Measurements from ENCODE around the gene TRMT61A. TPM values are rescaled to one million over a fixed set of nuclear protein-coding genes. Genes with fewer than 3 reads are reported as not detected.

Gene TRMT61A
- polyA plus RNA-seq, 3 donors = 2.7 to 7.1 (median 3.4) TPM

DNA sequence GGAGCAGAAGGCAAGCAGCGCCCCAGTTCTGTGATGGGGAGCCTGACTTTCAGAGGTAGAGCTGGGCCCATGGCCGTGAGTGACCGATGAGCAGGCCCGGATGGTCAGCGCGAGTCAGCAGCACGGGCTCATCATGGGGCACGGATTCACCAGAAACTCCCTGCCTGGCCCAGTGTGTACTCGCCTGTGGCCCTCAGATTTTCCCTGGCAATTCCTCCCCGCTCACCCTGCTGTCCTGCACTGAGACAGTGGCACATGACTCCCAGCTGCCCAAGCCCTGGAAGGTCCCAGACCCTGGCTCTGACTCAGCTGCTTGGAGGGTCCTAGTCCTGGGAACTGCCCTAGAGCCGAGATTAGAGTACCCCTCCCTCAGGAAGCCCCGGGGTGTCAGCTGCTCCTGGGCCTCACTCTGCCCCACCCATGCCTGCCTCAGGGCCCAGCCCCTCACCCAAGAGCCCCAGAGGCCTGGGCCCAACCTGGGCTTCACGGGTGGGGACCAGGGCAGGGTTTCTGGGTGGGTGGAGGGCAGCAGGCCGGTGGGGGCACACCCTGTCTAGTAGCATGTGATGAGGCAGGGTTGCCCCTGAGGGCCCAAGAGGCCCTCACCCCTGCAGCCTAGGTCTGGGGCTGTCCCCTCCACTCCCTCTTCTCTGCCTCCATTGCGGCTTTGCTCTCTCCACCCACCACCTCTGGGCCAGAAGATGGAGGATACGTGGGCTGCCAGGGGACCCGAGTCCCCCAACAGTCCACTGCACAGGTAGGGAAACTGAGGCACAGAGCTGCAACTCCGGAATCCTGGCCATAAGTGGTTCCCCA is 8.4 kb downstream of the TRMT61A start:
- Histone ChIP-seq H3K9ac (ENCODE audit: insufficient read depth, low read length, poor library complexity, severe bottlenecking) (no peak overlapping the region), H3K27me3 (ENCODE audit: control insufficient read depth in 2 of 2, insufficient read depth in 2 of 2, low read length in 2 of 2) (peaks cover 0 to 5% of the 10 kb centered on the region in 2 donors), H3K4me2 (replicated peaks; ENCODE audit: extremely low read depth, low read length, poor library complexity, severe bottlenecking) (no peak overlapping the region), H3K79me2 (ENCODE audit: insufficient read depth, low read length) (no peaks in the 10 kb centered on the region), H3K4me3 (replicated peaks in 1 of 3; ENCODE audit: low read depth in 2 of 3, low read length in 3 of 3) (no peak overlapping the region), H4K20me1 (ENCODE audit: insufficient read depth, low read length) (peaks cover 10% of the 10 kb centered on the region), H3K9me3 (replicated peaks in 1 of 2; ENCODE audit: control insufficient read depth in 1 of 2, insufficient read depth in 1 of 2, low read length in 2 of 2) (no peaks in the 10 kb centered on the region), H2AFZ (ENCODE audit: insufficient read depth, low read depth, low read length, poor library complexity, severe bottlenecking) (no peak overlapping the region), H3K4me1 (ENCODE audit: control insufficient read depth in 1 of 2, insufficient read depth in 2 of 2, low read length in 2 of 2) (no peaks in the 10 kb centered on the region), H3K27ac (ENCODE audit: low read depth in 1 of 2, low read length in 2 of 2) (no peak overlapping the region), H3K36me3 (replicated peaks in 1 of 2; ENCODE audit: control insufficient read depth in 1 of 2, insufficient read depth in 2 of 2, low read length in 2 of 2) (peaks cover 8 to 24% of the 10 kb centered on the region in 2 donors)
- H3K27me3 Mint-ChIP-seq (ENCODE audit: low read depth in 3 of 3) = peaks cover 3 to 40% (median 9%) of the 10 kb centered on the region in 3 donors
- H3K27ac Mint-ChIP-seq = no peak overlapping the region
- 92% methylated on average over 14 of the region's 18 CpGs for WGBS (ENCODE audit: insufficient coverage)
- no peak overlapping the region for H3K4me3 Mint-ChIP-seq
- H3K36me3 Mint-ChIP-seq = peaks cover 5 to 10% of the 10 kb centered on the region in 2 donors
- intact Hi-C loops (cut with micrococcal nuclease) = no loop called here
- TF ChIP-seq, protein P1, sequence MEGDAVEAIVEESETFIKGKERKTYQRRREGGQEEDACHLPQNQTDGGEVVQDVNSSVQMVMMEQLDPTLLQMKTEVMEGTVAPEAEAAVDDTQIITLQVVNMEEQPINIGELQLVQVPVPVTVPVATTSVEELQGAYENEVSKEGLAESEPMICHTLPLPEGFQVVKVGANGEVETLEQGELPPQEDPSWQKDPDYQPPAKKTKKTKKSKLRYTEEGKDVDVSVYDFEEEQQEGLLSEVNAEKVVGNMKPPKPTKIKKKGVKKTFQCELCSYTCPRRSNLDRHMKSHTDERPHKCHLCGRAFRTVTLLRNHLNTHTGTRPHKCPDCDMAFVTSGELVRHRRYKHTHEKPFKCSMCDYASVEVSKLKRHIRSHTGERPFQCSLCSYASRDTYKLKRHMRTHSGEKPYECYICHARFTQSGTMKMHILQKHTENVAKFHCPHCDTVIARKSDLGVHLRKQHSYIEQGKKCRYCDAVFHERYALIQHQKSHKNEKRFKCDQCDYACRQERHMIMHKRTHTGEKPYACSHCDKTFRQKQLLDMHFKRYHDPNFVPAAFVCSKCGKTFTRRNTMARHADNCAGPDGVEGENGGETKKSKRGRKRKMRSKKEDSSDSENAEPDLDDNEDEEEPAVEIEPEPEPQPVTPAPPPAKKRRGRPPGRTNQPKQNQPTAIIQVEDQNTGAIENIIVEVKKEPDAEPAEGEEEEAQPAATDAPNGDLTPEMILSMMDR (IDR thresholded peaks at IDR 0.05) = no peak
- no peaks in the 10 kb centered on the region for H3K9me3 Mint-ChIP-seq
- no peak for DNase-seq
- H3K4me1 Mint-ChIP-seq = no peaks in the 10 kb centered on the region

DNA sequence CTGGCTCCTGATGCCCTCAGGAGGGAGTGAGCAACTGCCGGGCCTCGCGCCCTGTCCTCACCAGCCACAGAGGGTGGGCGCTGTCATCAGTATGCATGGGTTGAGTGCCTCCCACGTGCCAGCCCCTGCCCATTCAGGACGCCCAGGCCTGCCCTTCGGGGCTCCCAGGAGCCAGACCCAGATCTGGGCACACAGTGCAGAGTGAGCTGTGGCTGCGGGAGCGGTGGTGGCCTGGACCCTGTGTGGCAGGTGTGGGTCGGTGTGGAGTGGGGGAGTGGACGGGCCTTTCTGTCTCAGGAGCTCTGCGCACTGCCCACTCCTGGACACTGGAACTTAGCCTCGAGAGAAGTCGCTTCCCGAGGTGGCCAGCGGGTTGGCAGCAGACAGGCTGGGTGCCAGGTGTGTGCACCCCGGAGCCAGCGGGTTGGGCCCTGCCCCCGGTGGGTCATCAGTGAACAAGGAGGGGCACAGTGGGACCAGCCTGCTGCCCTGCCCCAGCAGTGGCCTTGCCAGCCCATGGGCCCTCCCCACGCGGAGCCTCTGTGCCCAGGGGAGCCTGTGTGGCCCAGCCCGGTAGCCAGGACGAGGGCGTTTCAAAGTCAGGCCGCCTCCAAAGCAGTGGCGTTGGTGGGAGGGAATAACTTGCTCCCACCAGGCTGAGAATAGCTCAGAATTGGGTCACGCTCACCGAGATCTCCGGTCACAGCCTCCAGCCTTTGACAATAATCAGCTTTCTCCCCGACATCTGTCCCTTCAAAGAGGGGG is 9.5 kb downstream of the TRMT61A start:
- Histone ChIP-seq H3K4me2 (replicated peaks; ENCODE audit: extremely low read depth, low read length, poor library complexity, severe bottlenecking) (no peak overlapping the region), H4K20me1 (ENCODE audit: insufficient read depth, low read length) (peaks cover 10% of the 10 kb centered on the region), H3K9me3 (replicated peaks in 1 of 2; ENCODE audit: control insufficient read depth in 1 of 2, insufficient read depth in 1 of 2, low read length in 2 of 2) (no peaks in the 10 kb centered on the region), H3K4me3 (replicated peaks in 1 of 3; ENCODE audit: low read depth in 2 of 3, low read length in 3 of 3) (no peak overlapping the region), H3K36me3 (replicated peaks in 1 of 2; ENCODE audit: control insufficient read depth in 1 of 2, insufficient read depth in 2 of 2, low read length in 2 of 2) (peaks cover 8 to 17% of the 10 kb centered on the region in 2 donors), H3K27me3 (ENCODE audit: control insufficient read depth in 2 of 2, insufficient read depth in 2 of 2, low read length in 2 of 2) (peaks cover 0 to 5% of the 10 kb centered on the region in 2 donors), H3K27ac (ENCODE audit: low read depth in 1 of 2, low read length in 2 of 2) (no peak overlapping the region), H3K9ac (ENCODE audit: insufficient read depth, low read length, poor library complexity, severe bottlenecking) (no peak overlapping the region), H2AFZ (ENCODE audit: insufficient read depth, low read depth, low read length, poor library complexity, severe bottlenecking) (no peak overlapping the region), H3K4me1 (ENCODE audit: control insufficient read depth in 1 of 2, insufficient read depth in 2 of 2, low read length in 2 of 2) (no peaks in the 10 kb centered on the region), H3K79me2 (ENCODE audit: insufficient read depth, low read length) (no peaks in the 10 kb centered on the region)
- Mint-ChIP-seq H3K9me3 (no peaks in the 10 kb centered on the region), H3K4me3 (no peak overlapping the region), H3K27me3 (ENCODE audit: low read depth in 3 of 3) (peaks cover 3 to 41% (median 9%) of the 10 kb centered on the region in 3 donors), H3K27ac (peak overlapping the region in 1 of 7 donors; percentile 81), H3K36me3 (peaks cover 5 to 6% of the 10 kb centered on the region in 2 donors), H3K4me1 (no peaks in the 10 kb centered on the region)
- intact Hi-C loops (cut with micrococcal nuclease) = no loop called here
- no peak for DNase-seq
- TF ChIP-seq, protein P1 (IDR thresholded peaks at IDR 0.05) = no peak
- WGBS (ENCODE audit: insufficient coverage) = 74% methylated on average over 24 of the region's 30 CpGs
